Measurements from ENCODE around the gene TPSAB1. TPM values are rescaled to one million over a fixed set of nuclear protein-coding genes. Genes with fewer than 3 reads are reported as not detected.
"Not testable (repeated sequence)": the region's sequence is repeated elsewhere in the genome, so short reads cannot be mapped to it uniquely, and the experiment has no call there.

The TPSAB1 gene
- total RNA-seq, 1 donor from 2014 or later = not detected

DNA sequence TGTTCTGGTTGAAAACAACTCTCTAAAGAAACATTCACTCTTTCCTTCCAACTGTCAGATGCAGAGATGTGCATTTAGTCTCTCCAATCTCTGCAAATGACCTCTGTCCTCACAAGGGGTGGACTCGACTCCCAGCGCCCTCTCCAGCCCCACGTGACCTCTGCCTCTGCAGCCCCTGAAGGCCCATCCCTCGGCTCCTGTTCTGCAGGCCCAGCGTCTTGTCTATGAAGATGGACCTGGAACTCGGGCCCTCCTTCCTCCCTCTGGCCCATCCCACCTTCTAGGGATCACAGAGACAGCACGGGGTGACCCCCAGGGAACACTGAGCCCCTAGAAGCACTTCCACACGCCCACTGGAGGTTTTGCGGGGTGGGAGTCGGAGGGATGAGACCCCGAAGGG, 2.9 kb downstream of the TPSAB1 start:
- not testable (repeated sequence) for DNase-seq (ENCODE audit: low spot score in 2 of 2); FAIRE-seq

DNA sequence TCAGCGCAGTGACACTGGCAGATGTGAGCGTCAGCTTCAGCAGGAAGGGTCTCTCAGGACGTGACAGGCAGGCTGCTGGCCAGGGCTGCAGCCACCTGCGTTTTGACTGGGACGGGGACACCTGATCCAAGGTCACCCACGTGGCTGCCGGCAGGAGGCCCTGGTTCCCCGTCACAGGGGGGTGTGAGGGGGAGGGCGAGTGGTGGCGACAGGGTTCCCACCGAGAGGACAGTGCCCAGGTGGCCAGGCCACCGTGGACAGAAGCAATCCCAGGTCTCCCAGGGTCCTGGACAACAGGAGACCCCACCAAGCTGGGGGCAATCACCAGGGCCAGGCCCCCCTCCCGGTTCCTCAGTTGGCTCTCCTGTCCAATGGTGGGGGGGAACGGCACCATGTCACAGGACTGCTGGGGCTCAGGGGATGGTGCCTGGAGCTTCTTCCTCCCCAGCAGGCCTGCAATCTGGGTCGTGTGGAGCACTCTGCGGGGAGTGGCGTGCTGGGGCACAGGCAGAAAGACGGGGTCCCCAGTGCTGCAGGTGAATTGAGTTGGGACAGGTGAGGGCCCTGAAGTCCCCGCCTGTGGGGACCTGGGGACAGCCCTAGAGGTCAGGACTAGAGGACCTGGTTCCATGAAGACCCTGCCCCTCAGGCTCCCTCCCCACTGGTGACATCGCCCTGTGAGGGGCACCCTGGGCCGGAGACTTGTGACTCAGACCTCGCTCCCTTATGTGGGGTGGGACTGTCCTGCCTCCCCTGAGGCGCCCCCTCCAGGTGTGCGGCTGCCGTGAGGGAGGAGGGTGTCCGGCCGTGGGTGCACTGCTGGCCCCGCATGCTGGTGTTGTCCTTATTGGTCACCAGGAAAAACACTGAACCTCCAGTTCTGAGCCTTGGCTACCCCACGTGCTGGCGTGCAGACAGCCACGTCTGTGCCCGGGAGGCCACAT, 3.7 kb downstream of the TPSAB1 start:
- FAIRE-seq; DNase-seq (ENCODE audit: low spot score in 2 of 2): not testable (repeated sequence)

DNA sequence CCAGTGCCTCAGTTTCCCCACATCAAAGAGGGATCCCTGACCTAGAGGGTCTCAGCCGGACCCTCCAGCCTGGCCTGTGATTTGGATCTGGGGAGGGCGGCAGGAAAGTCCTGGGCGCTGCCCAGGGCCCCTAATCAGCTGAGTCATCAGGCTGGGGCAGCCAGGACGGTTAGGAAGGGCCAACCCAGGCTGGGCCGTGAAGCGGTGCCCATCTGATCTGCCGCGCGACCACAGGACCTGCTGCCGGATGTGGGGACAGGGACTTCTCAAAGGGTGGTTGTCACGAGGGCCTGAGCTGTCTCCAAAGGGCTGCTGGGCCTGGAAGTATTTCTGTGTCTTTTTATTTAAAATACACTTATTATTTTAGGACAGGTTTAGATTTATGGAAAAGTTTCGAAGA, 4.4 kb downstream of the TPSAB1 start:
- DNase-seq (ENCODE audit: low spot score in 2 of 2) (no peak), FAIRE-seq (no peak)

DNA sequence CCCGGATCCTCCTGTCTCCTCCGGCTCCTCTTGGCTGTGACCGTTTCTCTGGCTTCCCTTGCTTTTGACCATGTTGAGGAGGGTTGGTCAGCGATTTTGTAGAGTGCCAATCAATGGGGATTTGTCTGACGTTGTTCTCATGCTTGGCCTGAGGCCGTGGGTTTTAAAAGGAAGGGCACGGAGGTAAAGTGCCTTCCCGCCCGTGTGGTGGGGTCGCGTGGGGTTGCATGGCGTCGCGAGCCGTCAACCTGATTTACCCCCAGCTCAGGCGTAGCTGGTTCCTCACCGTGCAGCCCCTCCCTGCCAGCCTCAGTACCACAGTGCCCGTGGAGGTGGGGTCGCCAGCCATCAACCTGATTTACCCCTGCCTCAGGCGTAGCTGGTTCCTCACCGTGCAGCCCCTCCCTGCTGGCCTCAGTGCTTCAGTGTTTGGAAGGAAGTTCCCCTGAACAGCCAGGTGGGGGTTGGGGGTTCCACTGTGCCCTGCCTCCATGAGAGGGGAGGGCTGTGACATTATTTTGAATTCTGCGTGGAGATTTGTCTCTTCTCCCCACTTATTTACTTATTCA, 5.0 kb downstream of the TPSAB1 start:
- FAIRE-seq (no peak), DNase-seq (ENCODE audit: low spot score in 2 of 2) (no peak)

DNA sequence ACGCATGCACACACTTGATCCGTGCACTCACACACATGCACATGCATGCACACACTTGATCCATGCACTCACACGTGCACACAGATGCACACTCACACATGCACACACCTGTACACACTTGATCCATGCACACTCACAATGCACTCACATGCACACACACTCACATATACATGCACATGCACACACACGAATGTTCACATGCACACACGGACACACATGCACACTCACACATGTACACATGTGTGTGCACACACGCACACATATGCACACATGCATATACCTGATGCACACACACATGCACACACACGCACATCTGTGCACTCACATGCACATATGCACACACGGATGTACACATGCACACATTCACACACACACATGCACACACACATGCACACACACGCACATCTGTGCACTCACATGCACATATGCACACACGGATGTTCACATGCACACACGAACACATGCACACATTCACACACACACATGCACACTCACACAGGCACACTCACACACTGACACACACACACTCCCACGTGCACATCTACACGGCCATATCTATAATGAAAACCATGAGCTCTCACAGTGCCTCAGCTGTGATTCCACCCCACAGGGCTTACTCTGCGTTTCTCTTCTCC, 7.5 kb downstream of the TPSAB1 start:
- not testable (repeated sequence) for FAIRE-seq; DNase-seq (ENCODE audit: low spot score in 2 of 2)

DNA sequence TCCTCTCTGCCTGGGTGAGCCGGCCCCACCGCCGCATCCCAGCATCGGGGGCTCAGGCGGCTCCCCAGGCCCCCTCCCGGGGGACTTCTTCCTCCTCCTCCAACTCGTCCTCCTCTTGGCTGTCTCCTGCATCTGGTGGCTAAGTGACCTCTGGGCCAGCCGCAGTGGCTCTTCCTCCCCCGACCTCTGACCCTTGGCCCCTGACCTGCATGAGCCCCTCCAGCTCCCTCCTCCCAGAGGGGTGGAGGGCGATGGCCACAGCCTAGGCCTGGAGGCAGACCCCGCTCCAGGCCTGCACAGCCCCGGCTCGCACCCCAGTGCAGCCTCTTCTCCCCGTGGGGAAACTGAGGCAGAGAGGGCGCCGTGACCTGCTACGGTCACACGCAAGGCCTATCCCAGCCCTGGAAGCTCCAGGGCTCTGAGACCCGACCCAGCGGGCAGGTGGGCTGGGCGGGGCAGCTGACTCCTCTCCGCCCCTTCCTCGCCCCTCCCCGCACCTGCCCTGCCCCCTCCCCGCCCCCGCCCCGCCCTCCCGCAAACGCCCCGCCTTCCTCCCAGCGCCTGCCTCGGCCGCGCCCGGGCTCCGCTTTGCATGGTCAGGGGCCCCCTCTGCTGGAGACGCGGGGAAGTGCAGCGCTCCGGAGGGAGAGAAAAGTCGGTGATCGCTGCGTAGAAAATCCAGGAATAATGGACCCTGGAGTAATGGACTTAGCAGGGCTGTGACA, 8.7 kb downstream of the TPSAB1 start:
- not testable (repeated sequence) for FAIRE-seq; DNase-seq (ENCODE audit: low spot score in 2 of 2)

DNA sequence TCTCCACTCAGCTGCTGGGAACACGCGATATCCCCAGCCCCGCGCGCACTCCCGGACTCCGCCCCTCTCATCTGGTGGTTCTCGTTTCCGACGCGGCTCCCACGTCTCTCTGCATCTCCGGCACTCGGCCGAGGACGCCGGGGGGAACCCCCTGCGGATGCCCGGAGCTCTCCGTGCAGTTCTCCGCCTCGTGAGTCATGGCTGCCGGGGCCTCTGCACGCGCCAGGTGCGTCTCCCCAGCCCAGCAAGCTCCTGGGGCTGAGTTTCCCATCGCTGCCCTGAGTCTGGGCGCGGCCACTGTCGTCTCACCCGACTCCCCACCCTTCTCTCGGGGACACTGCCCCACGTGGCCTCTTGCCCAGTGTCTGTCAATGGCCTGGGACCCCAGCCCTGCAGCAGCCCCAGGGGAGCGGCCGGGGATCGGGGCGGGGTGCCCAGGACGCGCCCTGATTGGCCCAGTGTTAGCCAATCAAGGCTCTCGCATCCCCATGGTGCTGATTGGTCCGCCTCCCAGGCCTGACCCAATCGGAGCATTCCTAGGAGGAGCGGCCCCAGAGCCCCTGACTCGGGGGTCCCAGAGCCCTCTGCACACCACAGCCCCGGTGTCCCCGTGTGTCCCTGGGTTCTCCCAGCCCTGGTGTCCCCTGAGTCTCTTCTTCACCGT, 13.3 kb downstream of the TPSAB1 start:
- not testable (repeated sequence) for FAIRE-seq

DNA sequence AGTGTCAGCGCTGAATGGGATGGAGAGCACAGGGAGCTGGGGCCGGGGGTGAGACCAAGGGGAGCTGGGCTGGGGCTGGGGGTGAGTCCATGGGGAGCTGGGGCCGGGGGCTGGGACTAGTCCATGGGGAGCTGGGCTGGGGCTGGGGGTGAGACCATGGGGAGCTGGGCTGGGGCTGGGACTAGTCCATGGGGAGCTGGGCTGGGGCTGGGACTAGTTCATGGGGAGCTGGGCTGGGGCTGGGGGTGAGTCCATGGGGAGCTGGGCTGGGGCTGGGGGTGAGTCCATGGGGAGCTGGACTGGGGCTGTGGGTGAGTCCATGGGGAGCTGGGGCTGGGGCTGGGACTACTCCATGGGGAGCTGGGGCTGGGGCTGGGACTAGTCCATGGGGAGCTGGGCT, 14.3 kb downstream of the TPSAB1 start:
- not testable (repeated sequence) for FAIRE-seq; DNase-seq (ENCODE audit: low spot score in 2 of 2)

More for the DNA sequence above, 13.3 kb downstream of the TPSAB1 start:
- not testable (repeated sequence) for DNase-seq (ENCODE audit: low spot score in 2 of 2)

DNA sequence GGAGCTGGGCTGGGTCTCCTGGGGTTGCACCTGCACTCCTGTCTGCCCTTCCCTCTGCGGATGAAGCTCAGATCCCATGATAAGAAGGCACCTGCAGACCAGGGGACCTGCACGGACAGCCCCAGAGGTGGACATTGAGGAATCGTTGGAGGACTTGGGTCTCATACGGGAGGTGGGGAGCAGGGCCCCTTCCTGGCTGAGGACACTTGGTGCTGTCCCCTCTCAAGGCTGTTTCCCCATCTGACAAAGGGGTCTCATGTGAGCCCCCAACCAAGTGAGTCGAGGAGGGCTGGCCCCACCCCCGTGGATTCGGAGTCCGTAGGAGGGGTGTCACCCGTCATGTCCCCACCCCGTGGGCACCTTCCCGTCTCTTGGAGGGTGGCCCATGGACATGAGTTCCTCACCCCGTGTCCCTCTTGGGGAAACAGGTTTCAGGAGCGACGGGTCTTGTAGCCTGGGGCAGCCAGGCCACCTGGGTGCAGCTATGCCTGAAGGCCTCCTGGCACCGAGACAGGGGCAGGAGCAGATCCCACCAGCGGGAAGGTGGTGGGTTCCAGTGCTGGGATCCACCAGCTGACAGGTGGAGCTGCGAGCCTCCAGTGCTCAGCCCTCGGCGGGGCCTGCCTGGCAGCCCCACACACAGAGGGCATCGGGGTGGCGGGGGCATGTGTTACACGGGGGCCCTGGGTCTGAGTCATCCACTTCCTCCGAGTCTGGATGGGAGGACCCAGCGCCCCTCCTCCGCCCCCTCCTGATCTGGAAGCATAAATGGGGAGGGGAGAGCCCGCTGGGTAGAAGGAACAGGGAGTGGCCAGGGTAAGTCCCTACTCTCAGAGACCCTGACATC, 15.0 kb downstream of the TPSAB1 start, which contains the start of gene TPSD1:
Gene TPSD1, plus strand, starts transcription at position 794 of the 847 bp plus-strand sequence. CDS start 212 bp downstream, outside the sequence.
- DNase-seq (ENCODE audit: low spot score in 2 of 2); FAIRE-seq: not testable (repeated sequence)

DNA sequence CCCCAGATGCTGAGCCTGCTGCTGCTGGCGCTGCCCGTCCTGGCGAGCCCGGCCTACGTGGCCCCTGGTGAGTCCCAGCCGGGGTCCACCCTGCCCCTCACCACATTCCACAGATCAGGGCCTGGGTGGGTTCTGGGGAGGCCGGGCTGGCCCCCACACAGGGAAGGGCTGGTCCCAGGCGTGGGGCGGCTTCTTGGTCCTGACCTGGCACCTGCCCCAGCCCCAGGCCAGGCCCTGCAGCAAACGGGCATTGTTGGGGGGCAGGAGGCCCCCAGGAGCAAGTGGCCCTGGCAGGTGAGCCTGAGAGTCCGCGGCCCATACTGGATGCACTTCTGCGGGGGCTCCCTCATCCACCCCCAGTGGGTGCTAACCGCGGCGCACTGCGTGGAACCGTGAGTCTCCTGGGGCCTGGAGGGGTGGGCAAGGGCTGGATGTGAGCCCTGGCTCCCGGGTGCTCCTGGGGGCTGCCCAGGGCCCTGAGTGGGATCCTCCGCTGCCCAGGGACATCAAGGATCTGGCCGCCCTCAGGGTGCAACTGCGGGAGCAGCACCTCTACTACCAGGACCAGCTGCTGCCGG, 15.9 kb downstream of the TPSAB1 start:
- not testable (repeated sequence) for FAIRE-seq; DNase-seq (ENCODE audit: low spot score in 2 of 2)

DNA sequence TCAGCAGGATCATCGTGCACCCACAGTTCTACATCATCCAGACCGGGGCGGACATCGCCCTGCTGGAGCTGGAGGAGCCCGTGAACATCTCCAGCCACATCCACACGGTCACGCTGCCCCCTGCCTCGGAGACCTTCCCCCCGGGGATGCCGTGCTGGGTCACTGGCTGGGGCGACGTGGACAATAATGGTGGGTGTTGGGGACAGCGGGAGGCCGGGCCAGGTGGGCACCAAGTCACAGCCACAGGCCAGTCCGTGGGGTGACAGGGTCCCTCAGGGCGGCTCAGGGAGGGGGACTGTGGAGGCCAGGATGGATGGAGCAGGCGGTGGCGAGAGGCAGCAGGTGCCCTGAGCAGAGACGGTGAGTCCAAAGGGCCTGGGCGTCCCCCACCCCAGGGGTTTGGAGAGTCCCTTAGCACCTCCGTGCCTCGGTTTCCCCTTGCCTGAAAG, 16.4 kb downstream of the TPSAB1 start:
- DNase-seq (ENCODE audit: low spot score in 2 of 2) (no peak), FAIRE-seq (no peak)

DNA sequence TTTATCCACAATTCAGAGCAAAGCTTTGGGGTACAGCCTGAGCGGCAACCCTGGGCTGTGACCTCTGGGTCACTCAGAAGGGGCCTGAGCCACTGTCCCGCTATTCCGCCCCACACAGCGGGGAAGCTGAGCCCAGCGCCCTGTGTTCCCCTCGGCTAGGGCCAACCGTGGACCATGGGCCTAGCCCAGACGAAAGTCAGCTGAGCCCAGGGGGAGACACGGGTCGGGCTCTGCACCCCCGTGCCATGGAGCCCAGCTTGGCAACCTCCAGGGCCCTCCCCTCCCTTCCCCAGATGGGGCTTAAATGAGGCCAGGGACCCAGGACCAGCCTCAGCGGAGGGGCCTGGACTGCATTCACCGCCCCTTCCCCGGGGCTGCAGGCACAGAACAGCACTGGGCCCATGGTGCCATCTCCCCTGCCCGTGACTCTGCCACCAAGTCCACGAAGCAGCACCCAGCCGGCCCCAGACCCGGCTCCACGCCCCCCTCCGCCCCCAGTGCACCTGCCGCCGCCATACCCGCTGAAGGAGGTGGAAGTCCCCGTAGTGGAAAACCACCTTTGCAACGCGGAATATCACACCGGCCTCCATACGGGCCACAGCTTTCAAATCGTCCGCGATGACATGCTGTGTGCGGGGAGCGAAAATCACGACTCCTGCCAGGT, 17.2 kb downstream of the TPSAB1 start:
- FAIRE-seq (no peak), DNase-seq (ENCODE audit: low spot score in 2 of 2) (no peak)

DNA sequence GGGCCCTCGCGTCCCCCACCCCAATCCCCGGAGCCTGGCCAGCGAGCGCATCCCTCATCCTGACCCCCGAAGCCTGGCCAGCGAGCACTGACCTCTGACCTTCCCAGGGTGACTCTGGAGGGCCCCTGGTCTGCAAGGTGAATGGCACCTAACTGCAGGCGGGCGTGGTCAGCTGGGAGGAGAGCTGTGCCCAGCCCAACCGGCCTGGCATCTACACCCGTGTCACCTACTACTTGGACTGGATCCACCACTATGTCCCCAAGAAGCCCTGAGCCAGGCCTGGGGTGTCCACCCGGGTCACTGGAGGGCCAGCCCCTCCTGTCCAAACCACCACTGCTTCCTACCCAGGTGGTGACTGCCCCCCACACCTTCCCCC, 17.7 kb downstream of the TPSAB1 start:
- FAIRE-seq = no peak
- no peak for DNase-seq (ENCODE audit: low spot score in 2 of 2)

DNA sequence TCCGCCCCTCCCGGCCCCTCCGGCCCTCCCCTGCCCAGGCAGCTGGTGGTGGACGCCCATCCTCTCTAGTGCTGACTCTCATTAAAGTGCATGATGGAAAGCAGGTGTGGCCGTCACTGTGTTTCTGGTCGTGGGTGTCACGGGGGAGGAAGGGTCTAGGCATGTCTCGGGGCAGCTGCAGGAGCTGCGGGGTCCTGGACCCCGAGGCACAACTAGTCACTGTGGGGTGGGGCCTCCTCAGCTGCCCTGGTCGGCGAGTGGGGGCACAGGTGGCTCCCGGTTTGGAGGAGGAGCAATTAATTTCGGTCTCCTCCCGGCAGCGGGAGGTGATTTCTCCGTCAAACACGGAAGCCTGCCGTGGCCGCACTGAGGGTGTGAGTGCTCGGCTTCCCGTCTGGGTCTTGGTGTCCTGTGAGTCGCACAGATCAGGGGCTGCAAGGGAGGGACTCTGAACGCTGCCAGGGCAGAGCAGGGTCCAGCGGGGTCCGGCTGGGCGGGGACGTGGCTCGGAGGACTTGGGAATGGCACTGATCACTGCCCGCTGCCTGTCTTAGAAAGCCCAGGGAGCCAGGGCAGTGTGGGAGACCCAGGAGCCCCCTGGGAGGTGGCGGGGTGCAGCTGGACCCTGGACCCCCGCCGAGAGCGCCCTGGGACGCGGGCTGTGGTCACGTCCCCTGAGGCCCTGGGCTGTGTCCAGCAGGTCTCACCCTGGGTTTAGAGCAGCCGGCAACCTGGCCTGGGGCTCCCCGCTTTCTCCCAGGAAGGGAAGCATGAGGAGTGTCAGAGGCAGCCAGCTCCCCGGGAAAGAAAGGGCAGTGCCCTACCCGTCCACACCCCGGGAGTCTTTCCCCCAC, 18.6 kb downstream of the TPSAB1 start:
- FAIRE-seq (no peak), DNase-seq (ENCODE audit: low spot score in 2 of 2) (no peak)

DNA sequence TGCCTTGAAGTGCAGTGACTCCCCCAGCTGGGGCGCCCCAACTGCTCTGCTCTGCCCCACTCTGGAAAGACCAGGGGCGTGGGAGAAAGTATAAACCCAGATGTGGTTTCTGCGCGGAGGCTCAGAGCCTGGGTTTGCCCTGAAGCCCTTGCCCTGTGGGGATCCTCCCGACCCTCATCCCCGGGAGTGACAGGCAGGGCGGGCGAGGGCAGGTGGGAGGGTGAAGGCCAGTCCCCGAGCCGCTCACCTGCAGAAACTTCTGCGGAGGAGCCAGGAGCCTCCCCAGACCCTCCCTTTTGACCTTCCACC, 19.2 kb downstream of the TPSAB1 start:
- FAIRE-seq = no peak

DNA sequence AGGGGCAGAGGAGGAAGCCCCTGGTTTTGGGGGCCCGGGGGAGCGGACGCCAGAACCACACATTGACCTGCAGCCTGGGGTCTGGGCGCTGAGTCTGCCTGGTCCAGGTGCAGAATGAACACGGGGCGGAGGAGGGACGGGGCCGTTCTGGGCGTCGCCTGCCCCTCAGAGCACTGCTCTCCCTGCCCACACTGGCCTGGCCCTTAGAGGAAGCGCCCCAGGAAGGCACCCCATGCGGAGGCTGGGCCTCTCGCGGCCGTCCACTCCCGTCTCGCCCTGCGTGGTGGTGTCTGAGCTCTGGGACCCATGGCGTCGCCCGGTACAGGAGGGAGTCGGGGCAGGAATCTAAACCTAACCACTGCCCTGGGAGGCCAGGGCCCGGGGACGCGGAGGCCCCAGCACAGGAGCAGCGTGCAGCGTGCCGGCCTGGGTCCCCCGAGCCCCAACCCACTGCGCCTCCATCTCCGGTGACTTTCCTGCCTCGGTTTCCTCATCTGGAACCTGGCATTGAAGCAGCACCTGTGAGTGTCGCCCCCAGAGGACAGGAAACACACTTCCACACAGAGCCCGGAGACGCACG, 19.7 kb downstream of the TPSAB1 start:
- no peak for FAIRE-seq
- DNase-seq (ENCODE audit: low spot score in 2 of 2) = no peak

More for the DNA sequence above, 19.2 kb downstream of the TPSAB1 start:
- no peak for DNase-seq (ENCODE audit: low spot score in 2 of 2)

Data from frontal cortex (tissue), 4 donors.